HepG2 (cell line): ENCODE measurements around the gene KRT7. TPM values are rescaled to one million over a fixed set of nuclear protein-coding genes. Genes with fewer than 3 reads are reported as not detected.
A peak's percentile ranks its signal among the peaks of the same experiment; 100 is the strongest.

ENCODE experiments used
- ATAC-seq: fragments of 200-7000 bp; cut with Tn5 transposase; 3 replicates; pipeline ENCODE4 v1.9.1; 2020; ENCODE audit warnings: mild to moderate bottlenecking, moderate library complexity
- BruUV-seq: library from RNA; stranded (reverse); fragments of 400-500 nt; replicated peaks from 2 replicates; lab custom pipeline; 2021; lab: Mats Ljungman, UMichigan
- CTCF ChIA-PET: fragments of 300-600 bp; formaldehyde crosslinking; extraction: SDS; loops from one replicate; lab custom pipeline; 2021; ENCODE audit warnings: low total read pairs, inconsistent platforms, low intra/inter-chr PET ratio; lab: Yijun Ruan, JAX
- POLR2A ChIA-PET: fragments of 350-600 bp; sonication (Branson Sonifier 250); formaldehyde crosslinking; loops from one replicate; lab custom pipeline; 2020; ENCODE audit warnings: antibody characterized with exemption, inconsistent platforms; lab: Yijun Ruan, JAX
- DNase-seq: peaks from one replicate; pipeline ENCODE4 v3.0.0-alpha.2; 2015; ENCODE audit warnings: low spot score
- FAIRE-seq: peaks from 3 replicates; lab custom pipeline; 2011; peaks lifted over from hg19 to GRCh38; lab: Jason Lieb, UNC
- H2AFZ ChIP-seq: one replicate; pipeline ENCODE4 v1.6.1; 2011; ENCODE audit warnings: low read length, inconsistent platforms
- H3K27ac ChIP-seq: fragments of 300-600 bp; 3 replicates; pipeline ENCODE4 v1.8.0; 2011; ENCODE audit warnings: mixed run types, mild to moderate bottlenecking, mixed read lengths, low read length, inconsistent platforms; ENCODE audit not compliant: insufficient read depth; ENCODE audit errors: extremely low read length
- H3K27me3 ChIP-seq, 2 experiments: fragments of 200-600 bp in 1 of 2; 2 replicates in 1 of 2; 3 replicates in 1 of 2; pipeline versions ENCODE4 v1.6.0 to v1.8.0; 2011; ENCODE audit warnings: low read length in 2 of 2, mild to moderate bottlenecking in 2 of 2, moderate library complexity in 2 of 2, inconsistent platforms in 1 of 2; ENCODE audit not compliant: insufficient read depth in 2 of 2, control insufficient read depth in 1 of 2
- H3K36me3 ChIP-seq, 2 experiments: fragments of 200-600 bp in 1 of 2; replicated peaks in 1 of 2; 2 replicates in 1 of 2; 3 replicates in 1 of 2; pipeline versions ENCODE4 v1.5.1 to v1.8.0; 2011; ENCODE audit warnings: low read length in 2 of 2, inconsistent platforms in 1 of 2; ENCODE audit not compliant: insufficient read depth in 2 of 2, control insufficient read depth in 1 of 2
- H3K4me1 ChIP-seq: 2 replicates; pipeline ENCODE4 v1.5.1; 2012; ENCODE audit warnings: low read length, inconsistent platforms; ENCODE audit not compliant: insufficient read depth
- H3K4me2 ChIP-seq: 2 replicates; pipeline ENCODE4 v1.6.0; 2011; ENCODE audit warnings: low read depth, low read length, inconsistent platforms
- H3K4me3 ChIP-seq, 3 experiments: fragments of 200-600 bp in 1 of 3; sonication (generic), shearing (Covaris generic) in 1 of 3; replicated peaks in 1 of 3; 2 replicates each; pipeline ENCODE4 v1.5.1; 2011 to 2016; ENCODE audit warnings: low read length in 3 of 3, inconsistent platforms in 2 of 3, low read depth in 2 of 3, mild to moderate bottlenecking in 2 of 3, control low read depth in 1 of 3, mixed read lengths in 1 of 3; ENCODE audit not compliant: insufficient read depth in 1 of 3
- H3K79me2 ChIP-seq: one replicate; pipeline ENCODE4 v1.6.1; 2011; ENCODE audit warnings: low read length, inconsistent platforms; ENCODE audit not compliant: insufficient read depth
- H3K9ac ChIP-seq: 2 replicates; pipeline ENCODE4 v1.6.0; 2011; ENCODE audit warnings: mild to moderate bottlenecking, low read depth, low read length, inconsistent platforms; ENCODE audit not compliant: insufficient read depth
- H3K9me3 ChIP-seq: 2 replicates; pipeline ENCODE4 v1.5.1; 2012; ENCODE audit warnings: mild to moderate bottlenecking, low read length
- H4K20me1 ChIP-seq: 2 replicates; pipeline ENCODE4 v1.6.0; 2011; ENCODE audit warnings: inconsistent platforms, mild to moderate bottlenecking, low read length, moderate library complexity; ENCODE audit not compliant: insufficient read depth
- BRD4 ChIP-seq: sonication (generic); formaldehyde crosslinking; IDR thresholded peaks from 2 replicates; pipeline ENCODE4 v1.4.0; 2020; ENCODE audit warnings: missing genetic modification reagents
- DMAP1 ChIP-seq: IDR thresholded peaks from 2 replicates; pipeline ENCODE4 v1.6.1; 2016
- HNRNPK ChIP-seq: fragments of 200-400 bp; formaldehyde crosslinking; IDR thresholded peaks from 2 replicates; pipeline ENCODE4 v1.6.1; 2018; ENCODE audit warnings: low read length, low read depth, moderate library complexity, mild to moderate bottlenecking; ENCODE audit not compliant: poor library complexity, severe bottlenecking
- SOX5 ChIP-seq: IDR thresholded peaks from 2 replicates; pipeline ENCODE4 v1.6.1; 2016; ENCODE audit warnings: borderline replicate concordance
- ZFP1 ChIP-seq: IDR thresholded peaks from 2 replicates; pipeline ENCODE4 v1.6.1; 2016
- ZNF143 ChIP-seq: sonication (generic); formaldehyde crosslinking; IDR thresholded peaks from 2 replicates; pipeline ENCODE4 v1.4.0; 2020; ENCODE audit warnings: missing genetic modification reagents
- ZNF282 ChIP-seq: fragments of 450-650 bp; IDR thresholded peaks from 2 replicates; pipeline ENCODE4 v1.6.1; 2018; ENCODE audit not compliant: partially characterized antibody
- ZNF335 ChIP-seq: sonication (generic); formaldehyde crosslinking; IDR thresholded peaks from 2 replicates; pipeline ENCODE4 v1.4.0; 2020; ENCODE audit warnings: missing genetic modification reagents
- ZNF460 ChIP-seq: sonication (generic); formaldehyde crosslinking; IDR thresholded peaks from 2 replicates; pipeline ENCODE4 v1.5.1; 2020; ENCODE audit warnings: missing genetic modification reagents, mild to moderate bottlenecking, borderline replicate concordance
- WGBS: methylation state at CpG from one replicate; pipeline ENCODE4 v1.1.6; 2017; ENCODE audit warnings: low lambda C conversion rate; 5-methylcytosine and 5-hydroxymethylcytosine counted together
- in situ Hi-C: cut with HindIII; loops from 2 replicates; pipeline ENCODE4 v1.10.0; 2017; ENCODE audit warnings: low pct_unique_long_range_greater_than_20kb; ENCODE audit not compliant: extremely low pct_ligation_motif_present
- intact Hi-C: fragments of 100-400 bp; cut with micrococcal nuclease; formaldehyde crosslinking; loops from one replicate; pipeline ENCODE4 v1.10.0; 2022; ENCODE audit not compliant: unreplicated experiment
- polyA plus RNA-seq, 8 experiments: library from polyadenylated mRNA; depleted of rRNA in 3 of 8; stranded (reverse) in 7 of 8; unstranded in 1 of 8; fragments of >200 nt; fragmentation: Illumina TruSeq in 4 of 8; extraction: Trizol in 4 of 8; gene quantifications; 2 replicates each; pipeline versions ENCODE4 v1.2.1 to v1.2.3, GENCODE V29; 2011 to 2016; ENCODE audit warnings: low read depth in 4 of 8, missing spikeins in 1 of 8, mixed read lengths in 1 of 8; ENCODE audit not compliant: insufficient read depth in 1 of 8
- total RNA-seq, 5 experiments: library from RNA; depleted of rRNA; stranded (reverse); fragments of >200 nt; fragmentation: Illumina TruSeq; extraction: Trizol; gene quantifications; 2 replicates each; pipeline ENCODE4 v1.2.3, GENCODE V29; 2016; ENCODE audit warnings: low read depth in 1 of 5
- TF ChIP-seq, protein P1 (sequence below): IDR thresholded peaks from 2 replicates; pipeline ENCODE4 v1.6.1; 2016; ENCODE audit warnings: control low read depth

The KRT7 gene
- total and polyA plus RNA-seq, 2 of the 13 experiments (the other 11 are each of a cell fraction or from before 2014, with no cell fraction given) = 0.83 TPM; not detected in 1

GRCh38 chr12:52227606-52228166 lies 5.4 kb upstream of the KRT7 start:
- no peak for TF ChIP-seq ZNF460 (CRISPR knock-in tag)
- peak; percentile 33 for TF ChIP-seq HNRNPK

DNA sequence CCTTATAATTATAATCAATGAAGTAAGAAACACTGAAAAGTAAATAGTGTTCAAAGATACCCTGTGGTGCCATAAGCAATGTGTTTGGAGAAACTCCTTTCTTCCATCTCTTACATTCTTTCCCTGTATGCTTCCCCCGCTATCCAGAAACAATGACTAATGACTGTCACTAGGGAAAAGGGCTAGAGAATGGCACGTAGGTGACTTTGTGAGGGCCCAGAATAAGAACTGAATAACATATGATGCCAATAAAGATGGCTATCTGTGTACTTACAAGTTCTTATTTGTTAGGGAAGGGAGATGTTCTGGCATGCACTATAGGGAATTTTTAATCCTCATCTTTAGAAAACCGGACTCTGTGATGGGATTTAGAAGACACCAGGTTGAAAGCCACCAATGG lies 4.7 kb upstream of the KRT7 start:
- Histone ChIP-seq H3K36me3 (no peaks in the 10 kb centered on the region), H3K27ac (no peak overlapping the region), H3K79me2 (no peaks in the 10 kb centered on the region), H3K4me1 (no peaks in the 10 kb centered on the region), H3K9ac (no peak overlapping the region), H2AFZ (no peak overlapping the region), H3K27me3 (peaks cover 0 to 35% of the 10 kb centered on the region in 2 experiments), H4K20me1 (no peaks in the 10 kb centered on the region), H3K4me2 (no peak overlapping the region), H3K4me3 (no peak overlapping the region), H3K9me3 (no peaks in the 10 kb centered on the region)
- in situ Hi-C loops = no loop called here
- DNase-seq = no peak
- FAIRE-seq = no peak
- ChIA-PET CTCF (no interaction called here), POLR2A (no interaction called here)
- ATAC-seq = no peak
- WGBS = 1% methylated on average over 3 of the region's 3 CpGs
- no TSS peak for BruUV-seq
- no peak for TF ChIP-seq SOX5 (CRISPR knock-in tag)
- TF ChIP-seq ZFP1 (CRISPR knock-in tag) = no peak
- TF ChIP-seq ZNF282 = no peak
- TF ChIP-seq, protein P1, sequence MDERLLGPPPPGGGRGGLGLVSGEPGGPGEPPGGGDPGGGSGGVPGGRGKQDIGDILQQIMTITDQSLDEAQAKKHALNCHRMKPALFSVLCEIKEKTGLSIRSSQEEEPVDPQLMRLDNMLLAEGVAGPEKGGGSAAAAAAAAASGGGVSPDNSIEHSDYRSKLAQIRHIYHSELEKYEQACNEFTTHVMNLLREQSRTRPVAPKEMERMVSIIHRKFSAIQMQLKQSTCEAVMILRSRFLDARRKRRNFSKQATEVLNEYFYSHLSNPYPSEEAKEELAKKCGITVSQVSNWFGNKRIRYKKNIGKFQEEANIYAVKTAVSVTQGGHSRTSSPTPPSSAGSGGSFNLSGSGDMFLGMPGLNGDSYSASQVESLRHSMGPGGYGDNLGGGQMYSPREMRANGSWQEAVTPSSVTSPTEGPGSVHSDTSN (CRISPR knock-in tag) = no peak
- TF ChIP-seq ZNF335 = no peak
- TF ChIP-seq DMAP1 (CRISPR knock-in tag) = no peak
- TF ChIP-seq ZNF143 = no peak
- TF ChIP-seq BRD4 (CRISPR knock-in tag) = no peak
- intact Hi-C loops = no loop called here

More at GRCh38 chr12:52227606-52228166, 5.4 kb upstream of the KRT7 start:
- no peaks in the 10 kb centered on the region for H3K9me3 ChIP-seq
- BruUV-seq = no TSS peak
- no peak overlapping the region for H3K4me3 ChIP-seq
- in situ Hi-C loops (no loop called here), intact Hi-C loops (no loop called here)
- no peak for FAIRE-seq
- H3K9ac ChIP-seq = no peak overlapping the region
- ChIA-PET POLR2A (no interaction called here), CTCF (no interaction called here)
- peaks cover 3% of the 10 kb centered on the region; the same call in 1 of the 2 replicates for H3K4me1 ChIP-seq
- H3K79me2 ChIP-seq = no peaks in the 10 kb centered on the region
- no peaks in the 10 kb centered on the region for H4K20me1 ChIP-seq
- no peak for DNase-seq
- WGBS = 44% methylated on average over 5 of the region's 5 CpGs
- H3K27ac ChIP-seq = no peak overlapping the region
- H3K4me2 ChIP-seq = no peak overlapping the region
- no peak overlapping the region for H2AFZ ChIP-seq
- peaks cover 0 to 32% of the 10 kb centered on the region in 2 experiments for H3K27me3 ChIP-seq
- no peaks in the 10 kb centered on the region for H3K36me3 ChIP-seq
- no peak for ATAC-seq
